ENCODE data around the gene GREB1L.

Gene GREB1L

GRCh38 chr18:21218862-21219261 is 23.2 kb upstream of the GREB1L start:
- H3K9ac ChIP-seq (ENCODE audit: low read length): no peak overlapping the region
- H3K4me3 ChIP-seq (ENCODE audit: low read length): no peak overlapping the region
- no peak overlapping the region for H3K27ac ChIP-seq (ENCODE audit: low read length)
- no peaks in the 10 kb centered on the region for H3K36me3 ChIP-seq (ENCODE audit: control insufficient read depth, low read depth, low read length)
- peaks cover 9% of the 10 kb centered on the region for H3K4me1 ChIP-seq (ENCODE audit: control insufficient read depth, low read depth, low read length)
- peaks cover 63% of the 10 kb centered on the region for H3K27me3 ChIP-seq (ENCODE audit: control insufficient read depth, insufficient read depth, low read length)
- H3K9me3 ChIP-seq (ENCODE audit: control insufficient read depth, low read depth, low read length): no peaks in the 10 kb centered on the region

- Histone ChIP-seq H3K36me3 (ENCODE audit: control insufficient read depth, low read depth, low read length) (no peaks in the 10 kb centered on the region), H3K9ac (ENCODE audit: low read length) (no peak overlapping the region), H3K9me3 (ENCODE audit: control insufficient read depth, low read depth, low read length) (no peaks in the 10 kb centered on the region), H3K27me3 (ENCODE audit: control insufficient read depth, insufficient read depth, low read length) (no peaks in the 10 kb centered on the region), H3K27ac (ENCODE audit: low read length) (no peak overlapping the region), H3K4me3 (ENCODE audit: low read length) (no peak overlapping the region), H3K4me1 (ENCODE audit: control insufficient read depth, low read depth, low read length) (no peaks in the 10 kb centered on the region)
Measured at GRCh38 chr18:21230436-21230835, 11.6 kb upstream of the GREB1L start.

GRCh38 chr18:21241301-21242048 is 557 bp upstream of the GREB1L start:
- Histone ChIP-seq H3K27me3 (ENCODE audit: control insufficient read depth, insufficient read depth, low read length) (peaks cover 60% of the 10 kb centered on the region), H3K4me3 (ENCODE audit: low read length) (peak overlapping the region; percentile 53), H3K36me3 (ENCODE audit: control insufficient read depth, low read depth, low read length) (no peaks in the 10 kb centered on the region), H3K27ac (ENCODE audit: low read length) (no peak overlapping the region), H3K9ac (ENCODE audit: low read length) (no peak overlapping the region), H3K9me3 (ENCODE audit: control insufficient read depth, low read depth, low read length) (no peaks in the 10 kb centered on the region), H3K4me1 (ENCODE audit: control insufficient read depth, low read depth, low read length) (no peaks in the 10 kb centered on the region)

GRCh38 chr18:21242780-21243401 is 859 bp downstream of the GREB1L start:
- no peaks in the 10 kb centered on the region for H3K36me3 ChIP-seq (ENCODE audit: control insufficient read depth, low read depth, low read length)
- peak overlapping the region; percentile 33 for H3K9ac ChIP-seq (ENCODE audit: low read length)
- H3K4me3 ChIP-seq (ENCODE audit: low read length): peak overlapping the region; percentile 69
- H3K4me1 ChIP-seq (ENCODE audit: control insufficient read depth, low read depth, low read length): peaks cover 5% of the 10 kb centered on the region
- no peaks in the 10 kb centered on the region for H3K9me3 ChIP-seq (ENCODE audit: control insufficient read depth, low read depth, low read length)
- peaks cover 60% of the 10 kb centered on the region for H3K27me3 ChIP-seq (ENCODE audit: control insufficient read depth, insufficient read depth, low read length)
- H3K27ac ChIP-seq (ENCODE audit: low read length): no peak overlapping the region

GRCh38 chr18:21254576-21254975 is 12.5 kb downstream of the GREB1L start:
- Histone ChIP-seq H3K27me3 (ENCODE audit: control insufficient read depth, insufficient read depth, low read length) (peaks cover under 1% of the 10 kb centered on the region), H3K4me1 (ENCODE audit: control insufficient read depth, low read depth, low read length) (peaks cover 13% of the 10 kb centered on the region), H3K9ac (ENCODE audit: low read length) (no peak overlapping the region), H3K36me3 (ENCODE audit: control insufficient read depth, low read depth, low read length) (no peaks in the 10 kb centered on the region), H3K9me3 (ENCODE audit: control insufficient read depth, low read depth, low read length) (no peaks in the 10 kb centered on the region), H3K27ac (ENCODE audit: low read length) (no peak overlapping the region), H3K4me3 (ENCODE audit: low read length) (no peak overlapping the region)

GRCh38 chr18:21255211-21255610 is 13.2 kb downstream of the GREB1L start:
- no peak overlapping the region for H3K9ac ChIP-seq (ENCODE audit: low read length)
- H3K4me3 ChIP-seq (ENCODE audit: low read length): no peak overlapping the region

GRCh38 chr18:21257386-21257785 is 15.4 kb downstream of the GREB1L start:
- Histone ChIP-seq H3K27ac (ENCODE audit: low read length) (no peak overlapping the region), H3K4me1 (ENCODE audit: control insufficient read depth, low read depth, low read length) (peaks cover 33% of the 10 kb centered on the region), H3K27me3 (ENCODE audit: control insufficient read depth, insufficient read depth, low read length) (peaks cover 10% of the 10 kb centered on the region), H3K9ac (ENCODE audit: low read length) (no peak overlapping the region), H3K36me3 (ENCODE audit: control insufficient read depth, low read depth, low read length) (no peaks in the 10 kb centered on the region), H3K4me3 (ENCODE audit: low read length) (no peak overlapping the region), H3K9me3 (ENCODE audit: control insufficient read depth, low read depth, low read length) (no peaks in the 10 kb centered on the region)

More at GRCh38 chr18:21255211-21255610, 13.2 kb downstream of the GREB1L start:
- Histone ChIP-seq H3K27ac (ENCODE audit: low read length) (no peak overlapping the region), H3K36me3 (ENCODE audit: control insufficient read depth, low read depth, low read length) (no peaks in the 10 kb centered on the region), H3K27me3 (ENCODE audit: control insufficient read depth, insufficient read depth, low read length) (peaks cover 5% of the 10 kb centered on the region), H3K4me1 (ENCODE audit: control insufficient read depth, low read depth, low read length) (peaks cover 13% of the 10 kb centered on the region), H3K9me3 (ENCODE audit: control insufficient read depth, low read depth, low read length) (no peaks in the 10 kb centered on the region)

- H3K4me3 ChIP-seq (ENCODE audit: low read length): peak overlapping the region; percentile 16
- no peaks in the 10 kb centered on the region for H3K36me3 ChIP-seq (ENCODE audit: control insufficient read depth, low read depth, low read length)
- H3K9ac ChIP-seq (ENCODE audit: low read length): no peak overlapping the region
- H3K4me1 ChIP-seq (ENCODE audit: control insufficient read depth, low read depth, low read length): peaks cover 64% of the 10 kb centered on the region
- H3K27ac ChIP-seq (ENCODE audit: low read length): no peak overlapping the region
- H3K9me3 ChIP-seq (ENCODE audit: control insufficient read depth, low read depth, low read length): no peaks in the 10 kb centered on the region
- H3K27me3 ChIP-seq (ENCODE audit: control insufficient read depth, insufficient read depth, low read length): peaks cover 12% of the 10 kb centered on the region
Measured at GRCh38 chr18:21260621-21261020, 18.6 kb downstream of the GREB1L start.

GRCh38 chr18:21261352-21261751 is 19.3 kb downstream of the GREB1L start:
- Histone ChIP-seq H3K4me1 (ENCODE audit: control insufficient read depth, low read depth, low read length) (peaks cover 68% of the 10 kb centered on the region), H3K4me3 (ENCODE audit: low read length) (no peak overlapping the region), H3K36me3 (ENCODE audit: control insufficient read depth, low read depth, low read length) (no peaks in the 10 kb centered on the region), H3K9me3 (ENCODE audit: control insufficient read depth, low read depth, low read length) (no peaks in the 10 kb centered on the region), H3K9ac (ENCODE audit: low read length) (no peak overlapping the region), H3K27ac (ENCODE audit: low read length) (no peak overlapping the region), H3K27me3 (ENCODE audit: control insufficient read depth, insufficient read depth, low read length) (peaks cover 12% of the 10 kb centered on the region)

- peaks cover 12% of the 10 kb centered on the region for H3K27me3 ChIP-seq (ENCODE audit: control insufficient read depth, insufficient read depth, low read length)
- no peaks in the 10 kb centered on the region for H3K9me3 ChIP-seq (ENCODE audit: control insufficient read depth, low read depth, low read length)
- H3K4me1 ChIP-seq (ENCODE audit: control insufficient read depth, low read depth, low read length): peaks cover 70% of the 10 kb centered on the region
- no peak overlapping the region for H3K9ac ChIP-seq (ENCODE audit: low read length)
- H3K36me3 ChIP-seq (ENCODE audit: control insufficient read depth, low read depth, low read length): no peaks in the 10 kb centered on the region
- no peak overlapping the region for H3K4me3 ChIP-seq (ENCODE audit: low read length)
- H3K27ac ChIP-seq (ENCODE audit: low read length): no peak overlapping the region
Measured at GRCh38 chr18:21262244-21262643, 20.2 kb downstream of the GREB1L start.

- peak overlapping the region; percentile 0 for H3K4me3 ChIP-seq (ENCODE audit: low read length)
- no peak overlapping the region for H3K9ac ChIP-seq (ENCODE audit: low read length)
- peaks cover 68% of the 10 kb centered on the region for H3K4me1 ChIP-seq (ENCODE audit: control insufficient read depth, low read depth, low read length)
- peaks cover 12% of the 10 kb centered on the region for H3K27me3 ChIP-seq (ENCODE audit: control insufficient read depth, insufficient read depth, low read length)
- H3K9me3 ChIP-seq (ENCODE audit: control insufficient read depth, low read depth, low read length): no peaks in the 10 kb centered on the region
- no peaks in the 10 kb centered on the region for H3K36me3 ChIP-seq (ENCODE audit: control insufficient read depth, low read depth, low read length)
- no peak overlapping the region for H3K27ac ChIP-seq (ENCODE audit: low read length)
Measured at GRCh38 chr18:21262979-21263378, 20.9 kb downstream of the GREB1L start.

- Histone ChIP-seq H3K9ac (ENCODE audit: low read length) (peak overlapping the region; percentile 40), H3K4me1 (ENCODE audit: control insufficient read depth, low read depth, low read length) (peaks cover 67% of the 10 kb centered on the region), H3K27me3 (ENCODE audit: control insufficient read depth, insufficient read depth, low read length) (peaks cover 11% of the 10 kb centered on the region), H3K4me3 (ENCODE audit: low read length) (peak overlapping the region; percentile 37), H3K36me3 (ENCODE audit: control insufficient read depth, low read depth, low read length) (no peaks in the 10 kb centered on the region), H3K27ac (ENCODE audit: low read length) (peak overlapping the region; percentile 44), H3K9me3 (ENCODE audit: control insufficient read depth, low read depth, low read length) (no peaks in the 10 kb centered on the region)
Measured at GRCh38 chr18:21264651-21265050, 22.6 kb downstream of the GREB1L start.

Data from iPS-18a (cell line).